Gastroesophageal sphincter (tissue), 4 donors: ENCODE measurements around the gene APOBEC3F. TPM values are rescaled to one million over a fixed set of nuclear protein-coding genes. Genes with fewer than 3 reads are reported as not detected.

Source experiments
- ATAC-seq: fragments of 150-250 bp; one replicate; pipeline ENCODE4 v1.9.1; 2016; ENCODE audit warnings: mild to moderate bottlenecking, moderate library complexity
- H3K27ac ChIP-seq, 4 donors: fragments of 200-600 bp; sonication (generic) in 3 of 4; 1 replicate in 3 of 4; 2 replicates in 1 of 4; pipeline ENCODE4 v1.5.1; 2016 to 2019
- H3K27me3 ChIP-seq: fragments of 200-600 bp; sonication (generic); one replicate; pipeline ENCODE4 v1.5.1; 2019
- H3K36me3 ChIP-seq, 2 donors: fragments of 200-600 bp; sonication (generic); one replicate each; pipeline ENCODE4 v1.5.1; 2019; ENCODE audit warnings: control low read depth in 1 of 2
- H3K4me1 ChIP-seq, 3 donors: fragments of 200-600 bp; sonication (generic); 1 replicate in 2 of 3; 2 replicates in 1 of 3; pipeline ENCODE4 v1.5.1; 2016 to 2019; ENCODE audit warnings: control low read depth in 2 of 3
- H3K4me3 ChIP-seq, 2 donors: fragments of 200-600 bp; sonication (generic); one replicate each; pipeline ENCODE4 v1.5.1; 2019; ENCODE audit warnings: mild to moderate bottlenecking in 1 of 2, moderate library complexity in 1 of 2
- H3K9me3 ChIP-seq, 3 donors: fragments of 200-600 bp; sonication (generic); one replicate each; pipeline ENCODE4 v1.5.1; 2017 to 2019; ENCODE audit warnings: control low read depth in 2 of 3
- CTCF ChIP-seq, 4 experiments: fragments of 200-600 bp in 2 of 4; fragments of 450-650 bp in 2 of 4; sonication (generic) in 1 of 4; IDR thresholded peaks; one replicate each; pipeline ENCODE4 v1.5.1; 2017 to 2019; ENCODE audit warnings: antibody characterized with exemption in 4 of 4, mild to moderate bottlenecking in 2 of 4, moderate library complexity in 2 of 4
- EP300 ChIP-seq: sonication (generic); formaldehyde crosslinking; IDR thresholded peaks from one replicate; pipeline ENCODE4 v1.6.1; 2017; ENCODE audit warnings: antibody characterized with exemption, mild to moderate bottlenecking
- POLR2A ChIP-seq, 2 donors: fragments of 450-650 bp; IDR thresholded peaks; one replicate each; pipeline ENCODE4 v1.6.1; 2017; ENCODE audit warnings: antibody characterized with exemption in 2 of 2, mild to moderate bottlenecking in 2 of 2, moderate library complexity in 1 of 2
- POLR2AphosphoS5 ChIP-seq: sonication (generic); formaldehyde crosslinking; IDR thresholded peaks from one replicate; pipeline ENCODE4 v1.6.1; 2017; ENCODE audit warnings: antibody characterized with exemption
- WGBS, 2 donors: methylation state at CpG; one replicate each; pipeline ENCODE4 v1.1.5; 2018; ENCODE audit warnings: low coverage in 1 of 2; 5-methylcytosine and 5-hydroxymethylcytosine counted together
- total RNA-seq, 4 donors: library from RNA; depleted of rRNA; stranded (reverse); fragments of >200 nt; gene quantifications; one replicate each; pipeline ENCODE4 v1.1.0, GENCODE V29; 2016

APOBEC3F gene
- total RNA-seq, 4 donors from 2014 or later = 0.57 to 4.0 (median 1.9) TPM

- Histone ChIP-seq H3K36me3 (peaks cover 0 to 29% of the 10 kb centered on the region in 2 donors), H3K4me3 (peak overlapping the region; percentile 38 to 47), H3K4me1 (peaks cover 0 to 23% (median 0%) of the 10 kb centered on the region in 3 donors), H3K9me3 (no peaks in the 10 kb centered on the region), H3K27me3 (no peaks in the 10 kb centered on the region), H3K27ac (peak overlapping the region; percentile 34 to 76 (median 72))
- ATAC-seq = no peak
- 45 to 52% methylated on average over 3 to 6 of the region's 9 CpGs for WGBS, 2 donors
- TF ChIP-seq EP300 (no peak), POLR2A (IDR thresholded peaks at IDR 0.05) (no peak), POLR2AphosphoS5 (no peak), CTCF (IDR thresholded peaks at IDR 0.05) (no peak)
Observed at GRCh38 chr22:39021552-39022250, 19.0 kb upstream of the APOBEC3F start.

GRCh38 chr22:39024519-39025308, 15.9 kb upstream of the APOBEC3F start:
- no peak overlapping the region for H3K27ac ChIP-seq
- TF ChIP-seq POLR2A (IDR thresholded peaks at IDR 0.05) = no peak
- TF ChIP-seq POLR2AphosphoS5 = no peak
- TF ChIP-seq CTCF (IDR thresholded peaks at IDR 0.05) = no peak
- no peak for TF ChIP-seq EP300
- no peak overlapping the region for H3K4me3 ChIP-seq
- peaks cover 0 to 23% (median 0%) of the 10 kb centered on the region in 3 donors for H3K4me1 ChIP-seq
- no peaks in the 10 kb centered on the region for H3K27me3 ChIP-seq
- no peaks in the 10 kb centered on the region for H3K9me3 ChIP-seq
- peaks cover 0 to 17% of the 10 kb centered on the region in 2 donors for H3K36me3 ChIP-seq
- 66 to 96% methylated on average over 4 to 6 of the region's 15 CpGs for WGBS, 2 donors
- ATAC-seq = no peak

DNA sequence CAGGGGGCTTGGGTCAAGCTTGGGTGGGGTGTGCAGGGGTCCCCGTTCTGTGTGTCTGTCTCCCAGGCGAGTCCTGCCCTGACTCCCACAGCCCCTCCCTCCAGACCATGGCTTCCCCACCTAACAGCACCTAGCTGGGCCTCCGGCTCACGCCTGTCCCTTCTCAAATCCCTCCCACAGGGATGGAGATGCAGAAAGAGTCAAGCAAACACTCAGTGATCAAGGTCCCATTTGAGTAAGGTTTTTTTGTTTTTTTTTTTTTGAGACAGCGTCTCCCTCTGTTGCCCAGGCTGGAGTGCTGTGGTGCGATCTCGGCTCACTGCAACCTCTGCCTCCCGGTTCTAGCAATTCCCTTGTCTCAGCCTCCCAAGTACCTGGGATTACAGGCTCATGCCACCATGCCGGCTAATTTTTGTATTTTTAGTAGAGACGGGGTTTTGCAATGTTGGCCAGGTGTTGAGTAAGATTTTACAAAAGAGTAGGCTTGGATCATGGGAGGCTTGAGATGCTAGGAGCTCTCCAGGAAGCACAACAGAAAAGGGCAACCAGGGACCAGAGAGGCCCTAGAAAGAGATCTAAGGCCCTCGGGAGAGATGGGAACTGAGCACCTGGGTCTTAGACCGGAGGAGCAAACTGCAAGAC, 14.0 kb upstream of the APOBEC3F start:
- no peak for ATAC-seq
- Histone ChIP-seq H3K4me1 (peaks cover 0 to 10% (median 0%) of the 10 kb centered on the region in 3 donors), H3K36me3 (peaks cover 0 to 17% of the 10 kb centered on the region in 2 donors), H3K27me3 (no peaks in the 10 kb centered on the region), H3K9me3 (no peaks in the 10 kb centered on the region), H3K4me3 (no peak overlapping the region), H3K27ac (no peak overlapping the region)
- TF ChIP-seq POLR2AphosphoS5 (no peak), CTCF (IDR thresholded peaks at IDR 0.05) (no peak), EP300 (no peak), POLR2A (IDR thresholded peaks at IDR 0.05) (no peak)
- 88% methylated on average over 6 to 11 of the region's 12 CpGs for WGBS, 2 donors

- peaks cover 0 to 17% of the 10 kb centered on the region in 2 donors for H3K36me3 ChIP-seq
- no peaks in the 10 kb centered on the region for H3K27me3 ChIP-seq
- H3K9me3 ChIP-seq = no peaks in the 10 kb centered on the region
- H3K4me3 ChIP-seq = no peak overlapping the region
- TF ChIP-seq POLR2AphosphoS5 (no peak), CTCF (IDR thresholded peaks at IDR 0.05) (no peak), POLR2A (IDR thresholded peaks at IDR 0.05) (no peak), EP300 (no peak)
- 100% methylated on average over 2 of the region's 4 CpGs for WGBS, 2 donors
- no peak overlapping the region for H3K27ac ChIP-seq
- ATAC-seq = no peak
- no peaks in the 10 kb centered on the region for H3K4me1 ChIP-seq
Observed at GRCh38 chr22:39027717-39028116, 12.9 kb upstream of the APOBEC3F start.
